Kidney capillary endothelial cell (primary cell): Measurements from ENCODE around the gene HRG.

ENCODE experiments used
- DNase-seq: peaks from one replicate; pipeline ENCODE4 v3.0.0-alpha.2; 2018; ENCODE audit warnings: low spot score

The HRG gene

GRCh38 chr3:186638259-186638658 is 27.6 kb upstream of the HRG start:
- DNase-seq = no peak

- no peak for DNase-seq
Observed at GRCh38 chr3:186639778-186640472, 25.9 kb upstream of the HRG start, which contains the start of gene FETUB. Gene FETUB, plus strand, starts transcription at chr3:186640399. Its CDS starts 62 bp downstream, at chr3:186640461.

GRCh38 chr3:186640473-186640818 is 25.4 kb upstream of the HRG start:
- DNase-seq = no peak

GRCh38 chr3:186640929-186641328 is 24.9 kb upstream of the HRG start:
- no peak for DNase-seq

GRCh38 chr3:186642014-186642413 is 23.8 kb upstream of the HRG start:
- DNase-seq = no peak

- DNase-seq = no peak
Observed at GRCh38 chr3:186643493-186643892, 22.3 kb upstream of the HRG start.

- DNase-seq = no peak
Observed at GRCh38 chr3:186644683-186645082, 21.1 kb upstream of the HRG start.

- no peak for DNase-seq
Observed at GRCh38 chr3:186646106-186646505, 19.7 kb upstream of the HRG start.

- DNase-seq = no peak
Observed at GRCh38 chr3:186646841-186647240, 19.0 kb upstream of the HRG start.

GRCh38 chr3:186648851-186649250 is 17.0 kb upstream of the HRG start:
- no peak for DNase-seq

- DNase-seq = no peak
Observed at GRCh38 chr3:186651678-186652215, 14.1 kb upstream of the HRG start.

- no peak for DNase-seq
Observed at GRCh38 chr3:186653080-186653707, 12.6 kb upstream of the HRG start.

- DNase-seq = no peak
Observed at GRCh38 chr3:186653984-186654383, 11.8 kb upstream of the HRG start.

- no peak for DNase-seq
Observed at GRCh38 chr3:186663361-186664118, 2.3 kb upstream of the HRG start.

- DNase-seq = no peak
Observed at GRCh38 chr3:186664119-186664495, 1.7 kb upstream of the HRG start.

GRCh38 chr3:186664506-186664905 is 1.3 kb upstream of the HRG start:
- DNase-seq = no peak

- no peak for DNase-seq
Observed at GRCh38 chr3:186668426-186668825, 2.6 kb downstream of the HRG start.

- DNase-seq = no peak
Observed at GRCh38 chr3:186669378-186670084, 3.7 kb downstream of the HRG start.

- DNase-seq = no peak
Observed at GRCh38 chr3:186670155-186670554, 4.3 kb downstream of the HRG start.

- DNase-seq = no peak
Observed at GRCh38 chr3:186671051-186671450, 5.2 kb downstream of the HRG start.

GRCh38 chr3:186678604-186679003 is 12.8 kb downstream of the HRG start:
- no peak for DNase-seq

GRCh38 chr3:186679151-186679550 is 13.3 kb downstream of the HRG start:
- DNase-seq = no peak
